ENCODE results near the gene TTLL9.

Gene TTLL9

GRCh38 chr20:31831211-31831610 lies 39.2 kb upstream of the TTLL9 start:
- no peak overlapping the region for H3K4ac ChIP-seq (ENCODE audit: low read depth, low read length)
- H3K27ac ChIP-seq (ENCODE audit: low read depth, low read length): no peak overlapping the region
- H4K91ac ChIP-seq (ENCODE audit: low read depth, low read length): no peak overlapping the region
- H2BK12ac ChIP-seq (ENCODE audit: low read length): no peak overlapping the region
- no peak for DNase-seq
- H2AFZ ChIP-seq (ENCODE audit: insufficient read depth, low read length, poor library complexity): no peak overlapping the region
- no peaks in the 10 kb centered on the region for H3K36me3 ChIP-seq (ENCODE audit: control insufficient read depth in 1 of 2, insufficient read depth in 2 of 2, low read length in 2 of 2)
- H3K27me3 ChIP-seq (ENCODE audit: insufficient read depth, low read length): no peaks in the 10 kb centered on the region
- no peak overlapping the region for H3K18ac ChIP-seq (ENCODE audit: low read length)
- H3K9ac ChIP-seq (ENCODE audit: low read length): no peak overlapping the region
- no peak overlapping the region for H2BK120ac ChIP-seq (ENCODE audit: insufficient read depth, low read length, poor library complexity)
- H3K9me3 ChIP-seq (ENCODE audit: insufficient read depth, low read depth, low read length): peaks cover 1% of the 10 kb centered on the region
- H3K23ac ChIP-seq (ENCODE audit: low read length): no peak overlapping the region
- H3K14ac ChIP-seq (ENCODE audit: low read length): no peak overlapping the region
- H2BK5ac ChIP-seq (ENCODE audit: low read depth, low read length, poor library complexity): no peak overlapping the region
- H3K4me3 ChIP-seq (ENCODE audit: low read depth, low read length): no peak overlapping the region
- H3K79me1 ChIP-seq (ENCODE audit: low read length): no peaks in the 10 kb centered on the region
- no CpG with 5 or more reads among the region's 6 CpGs for WGBS (ENCODE audit: extremely low coverage, insufficient coverage, insufficient read length)
- H4K12ac ChIP-seq (ENCODE audit: low read depth, low read length): no peak overlapping the region
- no peak overlapping the region for H3K4me2 ChIP-seq (ENCODE audit: low read length)
- no peaks in the 10 kb centered on the region for H3K79me2 ChIP-seq (ENCODE audit: control insufficient read depth, insufficient read depth, low read length, poor library complexity)
- no peak overlapping the region for H4K8ac ChIP-seq (ENCODE audit: low read depth, low read length)
- peaks cover 6% of the 10 kb centered on the region in 2 experiments for H3K4me1 ChIP-seq (ENCODE audit: control insufficient read depth in 1 of 2, insufficient read depth in 2 of 2, low read length in 2 of 2)
- H2AK5ac ChIP-seq (ENCODE audit: low read length): no peak overlapping the region

- H2BK120ac ChIP-seq (ENCODE audit: insufficient read depth, low read length, poor library complexity): no peak overlapping the region
- H2AFZ ChIP-seq (ENCODE audit: insufficient read depth, low read length, poor library complexity): no peak overlapping the region
- no peak overlapping the region for H2AK5ac ChIP-seq (ENCODE audit: low read length)
- H4K8ac ChIP-seq (ENCODE audit: low read depth, low read length): no peak overlapping the region
- H3K79me2 ChIP-seq (ENCODE audit: control insufficient read depth, insufficient read depth, low read length, poor library complexity): no peaks in the 10 kb centered on the region
- no peak overlapping the region for H3K23ac ChIP-seq (ENCODE audit: low read length)
- H3K9ac ChIP-seq (ENCODE audit: low read length): no peak overlapping the region
- no peak overlapping the region for H2BK5ac ChIP-seq (ENCODE audit: low read depth, low read length, poor library complexity)
- H3K4ac ChIP-seq (ENCODE audit: low read depth, low read length): no peak overlapping the region
- H3K4me3 ChIP-seq (ENCODE audit: low read depth, low read length): no peak overlapping the region
- H3K27me3 ChIP-seq (ENCODE audit: insufficient read depth, low read length): no peaks in the 10 kb centered on the region
- H3K4me1 ChIP-seq (ENCODE audit: control insufficient read depth in 1 of 2, insufficient read depth in 2 of 2, low read length in 2 of 2): peaks cover 11 to 12% of the 10 kb centered on the region in 2 experiments
- no peaks in the 10 kb centered on the region for H3K36me3 ChIP-seq (ENCODE audit: control insufficient read depth in 1 of 2, insufficient read depth in 2 of 2, low read length in 2 of 2)
- H3K4me2 ChIP-seq (ENCODE audit: low read length): no peak overlapping the region
- H3K14ac ChIP-seq (ENCODE audit: low read length): no peak overlapping the region
- H3K9me3 ChIP-seq (ENCODE audit: insufficient read depth, low read depth, low read length): peaks cover 1% of the 10 kb centered on the region
- no CpG with 5 or more reads among the region's 17 CpGs for WGBS (ENCODE audit: extremely low coverage, insufficient coverage, insufficient read length)
- H3K18ac ChIP-seq (ENCODE audit: low read length): no peak overlapping the region
- H4K91ac ChIP-seq (ENCODE audit: low read depth, low read length): no peak overlapping the region
- DNase-seq: no peak
- no peak overlapping the region for H4K12ac ChIP-seq (ENCODE audit: low read depth, low read length)
- H3K27ac ChIP-seq (ENCODE audit: low read depth, low read length): no peak overlapping the region
- no peak overlapping the region for H2BK12ac ChIP-seq (ENCODE audit: low read length)
- no peaks in the 10 kb centered on the region for H3K79me1 ChIP-seq (ENCODE audit: low read length)
These were observed 38.6 kb upstream of the TTLL9 start for GRCh38 chr20:31831771-31832306.

- no peaks in the 10 kb centered on the region for H3K36me3 ChIP-seq (ENCODE audit: control insufficient read depth in 1 of 2, insufficient read depth in 2 of 2, low read length in 2 of 2)
- no peak overlapping the region for H3K9ac ChIP-seq (ENCODE audit: low read length)
- H2AFZ ChIP-seq (ENCODE audit: insufficient read depth, low read length, poor library complexity): no peak overlapping the region
- no peak overlapping the region for H3K4ac ChIP-seq (ENCODE audit: low read depth, low read length)
- peak overlapping the region; percentile 6 for H4K91ac ChIP-seq (ENCODE audit: low read depth, low read length)
- H4K8ac ChIP-seq (ENCODE audit: low read depth, low read length): no peak overlapping the region
- no peaks in the 10 kb centered on the region for H3K9me3 ChIP-seq (ENCODE audit: insufficient read depth, low read depth, low read length)
- no peak overlapping the region for H3K23ac ChIP-seq (ENCODE audit: low read length)
- no peaks in the 10 kb centered on the region for H3K27me3 ChIP-seq (ENCODE audit: insufficient read depth, low read length)
- no peak overlapping the region for H2BK5ac ChIP-seq (ENCODE audit: low read depth, low read length, poor library complexity)
- no peak overlapping the region for H3K14ac ChIP-seq (ENCODE audit: low read length)
- H2AK5ac ChIP-seq (ENCODE audit: low read length): no peak overlapping the region
- WGBS (ENCODE audit: extremely low coverage, insufficient coverage, insufficient read length): no CpG with 5 or more reads among the region's 14 CpGs
- H2BK120ac ChIP-seq (ENCODE audit: insufficient read depth, low read length, poor library complexity): no peak overlapping the region
- no peak overlapping the region for H2BK12ac ChIP-seq (ENCODE audit: low read length)
- peaks cover 21 to 26% of the 10 kb centered on the region in 2 experiments for H3K4me1 ChIP-seq (ENCODE audit: control insufficient read depth in 1 of 2, insufficient read depth in 2 of 2, low read length in 2 of 2)
- H3K79me1 ChIP-seq (ENCODE audit: low read length): no peaks in the 10 kb centered on the region
- H3K79me2 ChIP-seq (ENCODE audit: control insufficient read depth, insufficient read depth, low read length, poor library complexity): no peaks in the 10 kb centered on the region
- H3K4me2 ChIP-seq (ENCODE audit: low read length): no peak overlapping the region
- no peak overlapping the region for H3K27ac ChIP-seq (ENCODE audit: low read depth, low read length)
- peak; percentile 36 to 70 for DNase-seq
- no peak overlapping the region for H3K18ac ChIP-seq (ENCODE audit: low read length)
- no peak overlapping the region for H4K12ac ChIP-seq (ENCODE audit: low read depth, low read length)
- no peak overlapping the region for H3K4me3 ChIP-seq (ENCODE audit: low read depth, low read length)
These were observed 37.1 kb upstream of the TTLL9 start for GRCh38 chr20:31833130-31833930.

- WGBS (ENCODE audit: extremely low coverage, insufficient coverage, insufficient read length): no CpG with 5 or more reads among the region's 20 CpGs
- no peaks in the 10 kb centered on the region for H3K36me3 ChIP-seq (ENCODE audit: control insufficient read depth in 1 of 2, insufficient read depth in 2 of 2, low read length in 2 of 2)
These were observed 36.4 kb upstream of the TTLL9 start for GRCh38 chr20:31833931-31834521.

More at GRCh38 chr20:31833931-31834521, 36.4 kb upstream of the TTLL9 start:
- peaks cover 22 to 27% of the 10 kb centered on the region in 2 experiments for H3K4me1 ChIP-seq (ENCODE audit: control insufficient read depth in 1 of 2, insufficient read depth in 2 of 2, low read length in 2 of 2)
- no peak overlapping the region for H2BK5ac ChIP-seq (ENCODE audit: low read depth, low read length, poor library complexity)
- peak overlapping the region; percentile 6 for H4K91ac ChIP-seq (ENCODE audit: low read depth, low read length)
- no peak overlapping the region for H3K14ac ChIP-seq (ENCODE audit: low read length)
- H3K9me3 ChIP-seq (ENCODE audit: insufficient read depth, low read depth, low read length): no peaks in the 10 kb centered on the region
- no peak overlapping the region for H3K18ac ChIP-seq (ENCODE audit: low read length)
- no peak overlapping the region for H3K4ac ChIP-seq (ENCODE audit: low read depth, low read length)
- H4K8ac ChIP-seq (ENCODE audit: low read depth, low read length): no peak overlapping the region
- no peak overlapping the region for H3K4me3 ChIP-seq (ENCODE audit: low read depth, low read length)
- no peak overlapping the region for H3K9ac ChIP-seq (ENCODE audit: low read length)
- no peak for DNase-seq
- H2BK12ac ChIP-seq (ENCODE audit: low read length): no peak overlapping the region
- no peaks in the 10 kb centered on the region for H3K27me3 ChIP-seq (ENCODE audit: insufficient read depth, low read length)
- H3K79me2 ChIP-seq (ENCODE audit: control insufficient read depth, insufficient read depth, low read length, poor library complexity): no peaks in the 10 kb centered on the region
- no peak overlapping the region for H3K27ac ChIP-seq (ENCODE audit: low read depth, low read length)
- no peak overlapping the region for H4K12ac ChIP-seq (ENCODE audit: low read depth, low read length)
- H3K4me2 ChIP-seq (ENCODE audit: low read length): no peak overlapping the region
- H2AFZ ChIP-seq (ENCODE audit: insufficient read depth, low read length, poor library complexity): no peak overlapping the region
- H3K23ac ChIP-seq (ENCODE audit: low read length): no peak overlapping the region
- no peaks in the 10 kb centered on the region for H3K79me1 ChIP-seq (ENCODE audit: low read length)
- no peak overlapping the region for H2AK5ac ChIP-seq (ENCODE audit: low read length)
- no peak overlapping the region for H2BK120ac ChIP-seq (ENCODE audit: insufficient read depth, low read length, poor library complexity)
